Endothelial cell of umbilical vein (primary cell): ENCODE measurements around the gene PAAF1. TPM values are rescaled to one million over a fixed set of nuclear protein-coding genes. Genes with fewer than 3 reads are reported as not detected.

Experiments
- BruUV-seq: library from RNA; stranded (reverse); fragments of 400-500 nt; replicated peaks from 2 replicates; lab custom pipeline; 2021; lab: Mats Ljungman, UMichigan
- CTCF ChIA-PET: fragments of 300-600, 350-600 bp; sonication (Branson Sonifier 250); formaldehyde crosslinking; loops from one replicate; lab custom pipeline; 2021; ENCODE audit warnings: antibody characterized with exemption, inconsistent platforms; lab: Charles Lee
- POLR2A ChIA-PET: fragments of 300-600, 350-600 bp; sonication (Branson Sonifier 250); formaldehyde crosslinking; loops from one replicate; lab custom pipeline; 2021; ENCODE audit warnings: antibody characterized with exemption, inconsistent platforms; lab: Charles Lee
- DNase-seq: peaks from one replicate; pipeline ENCODE4 v3.0.0-alpha.2; 2011; ENCODE audit warnings: low read depth, low spot score
- FAIRE-seq: peaks from 2 replicates; lab custom pipeline; 2011; peaks lifted over from hg19 to GRCh38; lab: Jason Lieb, UNC
- H2AFZ ChIP-seq: 2 replicates; pipeline ENCODE4 v1.6.0; 2012; ENCODE audit warnings: low read depth, low read length, control low read depth, inconsistent platforms
- H3K27ac ChIP-seq: 2 replicates; pipeline ENCODE4 v1.5.1; 2011; ENCODE audit warnings: low read depth, mild to moderate bottlenecking, control low read depth, low read length, moderate library complexity; ENCODE audit not compliant: insufficient read depth
- H3K27me3 ChIP-seq, 2 experiments: 2 replicates each; pipeline versions ENCODE4 v1.6.0 to v1.6.1; 2011; ENCODE audit warnings: low read length in 2 of 2, mixed read lengths in 1 of 2; ENCODE audit not compliant: control insufficient read depth in 2 of 2, insufficient read depth in 2 of 2
- H3K36me3 ChIP-seq, 2 experiments: 2 replicates in 1 of 2; 3 replicates in 1 of 2; pipeline ENCODE4 v1.5.1; 2011; ENCODE audit warnings: low read length in 2 of 2, mild to moderate bottlenecking in 1 of 2, moderate library complexity in 1 of 2; ENCODE audit not compliant: control insufficient read depth in 2 of 2, insufficient read depth in 2 of 2; ENCODE audit errors: extremely low read depth in 1 of 2
- H3K4me1 ChIP-seq: 3 replicates; pipeline ENCODE4 v1.5.1; 2011; ENCODE audit warnings: mild to moderate bottlenecking, low read length; ENCODE audit not compliant: control insufficient read depth, insufficient read depth; ENCODE audit errors: extremely low read depth
- H3K4me2 ChIP-seq: 2 replicates; pipeline ENCODE4 v1.6.1; 2011; ENCODE audit warnings: low read length, control low read depth, mixed read lengths; ENCODE audit not compliant: insufficient read depth
- H3K4me3 ChIP-seq, 3 experiments: fragments of 200-600 bp in 1 of 3; sonication (generic), shearing (Covaris generic) in 1 of 3; replicated peaks in 1 of 3; 2 replicates each; pipeline ENCODE4 v1.5.1; 2011 to 2016; ENCODE audit warnings: control low read depth in 3 of 3, low read length in 3 of 3, mild to moderate bottlenecking in 2 of 3, inconsistent platforms in 1 of 3, low read depth in 1 of 3, moderate library complexity in 1 of 3; ENCODE audit not compliant: insufficient read depth in 1 of 3
- H3K79me2 ChIP-seq: 2 replicates; pipeline ENCODE4 v1.6.0; 2012; ENCODE audit warnings: low read length, inconsistent platforms; ENCODE audit not compliant: control insufficient read depth, insufficient read depth
- H3K9ac ChIP-seq: replicated peaks from 2 replicates; pipeline ENCODE3; 2011; ENCODE audit warnings: low read length, control low read depth; ENCODE audit not compliant: insufficient read depth; ENCODE audit errors: extremely low read depth
- H3K9me1 ChIP-seq: replicated peaks from 3 replicates; pipeline ENCODE4 v1.6.0; 2011; ENCODE audit warnings: mild to moderate bottlenecking, low read length; ENCODE audit not compliant: control insufficient read depth, insufficient read depth; ENCODE audit errors: extremely low read depth
- H3K9me3 ChIP-seq: replicated peaks from 2 replicates; pipeline ENCODE4 v1.5.1; 2012; ENCODE audit warnings: low read length, inconsistent platforms; ENCODE audit not compliant: control insufficient read depth, insufficient read depth
- H4K20me1 ChIP-seq: replicated peaks from 2 replicates; pipeline ENCODE3; 2011; ENCODE audit warnings: mild to moderate bottlenecking, low read length; ENCODE audit not compliant: control insufficient read depth, insufficient read depth; ENCODE audit errors: extremely low read depth
- CTCF ChIP-seq, 2 donors: IDR thresholded peaks; 1 replicate in 1 of 2; 2 replicates in 1 of 2; pipeline ENCODE4 v1.5.1; 2011; ENCODE audit warnings: low read length in 2 of 2, mild to moderate bottlenecking in 2 of 2, moderate library complexity in 2 of 2, control low read depth in 1 of 2, inconsistent platforms in 1 of 2, low read depth in 1 of 2; ENCODE audit not compliant: insufficient read depth in 1 of 2; ENCODE audit errors: extremely low read depth in 1 of 2
- EZH2 ChIP-seq: IDR thresholded peaks from 2 replicates; pipeline ENCODE4 v1.6.1; 2012; ENCODE audit warnings: borderline replicate concordance, low read depth, mild to moderate bottlenecking, moderate library complexity, low read length, inconsistent platforms; ENCODE audit not compliant: severe bottlenecking
- FOS ChIP-seq: IDR thresholded peaks from 2 replicates; pipeline ENCODE4 v1.6.1; 2011; ENCODE audit warnings: mild to moderate bottlenecking, low read length, moderate library complexity, borderline replicate concordance; ENCODE audit not compliant: insufficient read depth
- GATA2 ChIP-seq: IDR thresholded peaks from 2 replicates; pipeline ENCODE4 v1.7.0; 2011; ENCODE audit warnings: low read depth, mild to moderate bottlenecking, moderate library complexity, mixed read lengths, low read length; ENCODE audit not compliant: insufficient read length, insufficient read depth
- JUN ChIP-seq: IDR thresholded peaks from 2 replicates; pipeline ENCODE4 v1.6.1; 2011; ENCODE audit warnings: borderline replicate concordance, low read depth; ENCODE audit not compliant: insufficient read length, insufficient read depth
- MAX ChIP-seq: IDR thresholded peaks from 2 replicates; pipeline ENCODE4 v1.6.1; 2011; ENCODE audit not compliant: insufficient read depth, insufficient read length
- MYC ChIP-seq: IDR thresholded peaks from one replicate; pipeline ENCODE4 v1.6.1; 2011; ENCODE audit warnings: mild to moderate bottlenecking, low read depth, low read length
- POLR2A ChIP-seq: IDR thresholded peaks from 2 replicates; pipeline ENCODE4 v1.6.1; 2012; ENCODE audit warnings: low read depth, mild to moderate bottlenecking, control low read depth, low read length
- dilution Hi-C: fragments of 300-500 bp; cut with MboI; formaldehyde crosslinking; loops from one replicate; pipeline ENCODE4 v1.15.0; 2019; ENCODE audit warnings: low sequenced_read_pairs; ENCODE audit not compliant: extremely low pct_ligation_motif_present
- intact Hi-C: fragments of 100-400 bp; cut with micrococcal nuclease; formaldehyde crosslinking; loops from one replicate; pipeline ENCODE4 v1.10.0; 2022
- polyA plus RNA-seq, 4 experiments: library from polyadenylated mRNA; depleted of rRNA in 3 of 4; stranded (reverse) in 3 of 4; unstranded in 1 of 4; fragments of >200 nt; gene quantifications; 2 replicates each; pipeline versions ENCODE4 v1.2.1 to v1.2.3, GENCODE V29; 2011 to 2012; ENCODE audit warnings: missing spikeins in 1 of 4
- total RNA-seq: library from RNA; stranded (reverse); gene quantifications from 2 replicates; pipeline ENCODE4 v1.2.3, GENCODE V29; 2021

The PAAF1 gene
- total and polyA plus RNA-seq, 2 donors (not counting 3 experiments of a cell fraction or from before 2014, with no cell fraction given) = 9.8 to 16.1 TPM

GRCh38 chr11:73859671-73860070 lies 17.1 kb upstream of the PAAF1 start:
- no peaks in the 10 kb centered on the region for H3K27me3 ChIP-seq
- H3K4me3 ChIP-seq = no peak overlapping the region
- TF ChIP-seq EZH2 (no peak), GATA2 (no peak), FOS (no peak), MAX (no peak), CTCF (IDR thresholded peaks at IDR 0.05; ENCODE audit: extremely low read depth in 1 of 2, insufficient read depth in 1 of 2, low read depth in 1 of 2, low read length in 2 of 2) (no peak), JUN (no peak), MYC (no peak), POLR2A (no peak)
- H3K4me1 ChIP-seq = no peaks in the 10 kb centered on the region
- CTCF ChIA-PET = interaction anchor here (1.2 kb wide), 1 partner anchor 72 kb away, joined by 3 read pairs; no protein-coding TSS in a partner anchor
- no peaks in the 10 kb centered on the region for H3K9me1 ChIP-seq
- H2AFZ ChIP-seq = no peak overlapping the region
- H3K36me3 ChIP-seq = peaks cover 2% of the 10 kb centered on the region in 2 experiments
- H3K9me3 ChIP-seq = no peaks in the 10 kb centered on the region
- intact Hi-C loops (no loop called here), dilution Hi-C loops (no loop called here)
- no TSS peak for BruUV-seq
- H3K79me2 ChIP-seq = no peaks in the 10 kb centered on the region
- no peak overlapping the region for H3K9ac ChIP-seq
- no peak overlapping the region for H3K4me2 ChIP-seq
- H3K27ac ChIP-seq = no peak overlapping the region
- no peak for DNase-seq
- FAIRE-seq = no peak
- H4K20me1 ChIP-seq = no peaks in the 10 kb centered on the region
- POLR2A ChIA-PET = no interaction called here
